Measurements from ENCODE around the gene MKRN2. TPM values are rescaled to one million over a fixed set of nuclear protein-coding genes. Genes with fewer than 3 reads are reported as not detected.

The MKRN2 gene
- total RNA-seq, 6 experiments from 2014 or later: 8.8 to 12.8 (median 10.9) TPM

- Histone ChIP-seq H3K4me3 (no peak overlapping the region), H3K36me3 (peaks cover 0 to 39% (median 15%) of the 10 kb centered on the region in 4 donors), H3K9me3 (no peaks in the 10 kb centered on the region), H3K4me1 (no peaks in the 10 kb centered on the region), H3K27me3 (no peaks in the 10 kb centered on the region), H3K27ac (no peak overlapping the region)
- intact Hi-C loops (cut with DNase I): no loop called here
- DNase-seq (no peak), ATAC-seq (no peak)
- 87% methylated on average over 6 of the region's 6 CpGs for WGBS (ENCODE audit: insufficient coverage, low coverage, low lambda C conversion rate, missing lambda C conversion rate)
- no peak for TF ChIP-seq CTCF (IDR thresholded peaks at IDR 0.05)
Observed at GRCh38 chr3:12612514-12613226, 55.8 kb downstream of the MKRN2 start.

GRCh38 chr3:12613250-12613649, 56.4 kb downstream of the MKRN2 start:
- Histone ChIP-seq H3K36me3 (peaks cover 0 to 39% (median 16%) of the 10 kb centered on the region in 4 donors), H3K27me3 (no peaks in the 10 kb centered on the region), H3K27ac (no peak overlapping the region), H3K4me1 (no peaks in the 10 kb centered on the region), H3K9me3 (no peaks in the 10 kb centered on the region), H3K4me3 (no peak overlapping the region)
- ATAC-seq: no peak
- no peak for DNase-seq
- 37% methylated on average over 3 of the region's 4 CpGs for WGBS (ENCODE audit: insufficient coverage, low coverage, low lambda C conversion rate, missing lambda C conversion rate)
- TF ChIP-seq POLR2A (IDR thresholded peaks at IDR 0.05) (no peak), CTCF (IDR thresholded peaks at IDR 0.05) (no peak)
- intact Hi-C loops (cut with DNase I): no loop called here

- no peak overlapping the region for H3K27ac ChIP-seq
- no peak overlapping the region for H3K4me3 ChIP-seq
- peaks cover 0 to 4% (median 1%) of the 10 kb centered on the region in 4 donors for H3K4me1 ChIP-seq
- TF ChIP-seq POLR2A (IDR thresholded peaks at IDR 0.05): no peak
- TF ChIP-seq CTCF (IDR thresholded peaks at IDR 0.05): no peak
- H3K27me3 ChIP-seq: no peaks in the 10 kb centered on the region
- peaks cover 0 to 32% (median 10%) of the 10 kb centered on the region in 4 donors for H3K36me3 ChIP-seq
- H3K9me3 ChIP-seq: no peaks in the 10 kb centered on the region
- no peak for DNase-seq
- intact Hi-C loops (cut with DNase I): no loop called here
- WGBS (ENCODE audit: insufficient coverage, low coverage, low lambda C conversion rate, missing lambda C conversion rate): 98% methylated on average over 4 of the region's 4 CpGs
- ATAC-seq: peak in 1 of 4 donors; percentile 17
Observed at GRCh38 chr3:12615266-12615665, 58.4 kb downstream of the MKRN2 start.

GRCh38 chr3:12618426-12618825, 61.5 kb downstream of the MKRN2 start:
- DNase-seq: no peak
- intact Hi-C loops (cut with DNase I): no loop called here
- no peaks in the 10 kb centered on the region for H3K27me3 ChIP-seq
- H3K4me1 ChIP-seq: peaks cover 0 to 23% (median 10%) of the 10 kb centered on the region in 4 donors
- H3K27ac ChIP-seq: no peak overlapping the region
- H3K9me3 ChIP-seq: no peaks in the 10 kb centered on the region
- TF ChIP-seq CTCF (IDR thresholded peaks at IDR 0.05) (no peak), POLR2A (IDR thresholded peaks at IDR 0.05) (no peak)
- no peak for ATAC-seq
- no peak overlapping the region for H3K4me3 ChIP-seq
- 91% methylated on average over 6 of the region's 6 CpGs for WGBS (ENCODE audit: insufficient coverage, low coverage, low lambda C conversion rate, missing lambda C conversion rate)
- H3K36me3 ChIP-seq: peaks cover 0 to 22% (median 10%) of the 10 kb centered on the region in 4 donors

All from right lobe of liver (tissue), 6 donors.